Activated CD4-positive, alpha-beta T cell treated with anti-CD3 and anti-CD28 coated beads, Interleukin-2, Interleukin-4, amounts not matched to agents 100 ng/mL and 50 ng/mL, durations not matched to agents 16 hours and 8 hours (primary cell): ENCODE measurements around the gene GPR160.
"Not testable (repeated sequence)": the region's sequence is repeated elsewhere in the genome, so short reads cannot be mapped to it uniquely, and the experiment has no call there.

ENCODE experiments used
- DNase-seq: peaks from one replicate; pipeline ENCODE4 v3.0.0-alpha.2; 2020; ENCODE audit warnings: low spot score

The GPR160 gene

GRCh38 chr3:170111147-170111771, 73.5 kb downstream of the GPR160 start:
- no peak for DNase-seq

DNA sequence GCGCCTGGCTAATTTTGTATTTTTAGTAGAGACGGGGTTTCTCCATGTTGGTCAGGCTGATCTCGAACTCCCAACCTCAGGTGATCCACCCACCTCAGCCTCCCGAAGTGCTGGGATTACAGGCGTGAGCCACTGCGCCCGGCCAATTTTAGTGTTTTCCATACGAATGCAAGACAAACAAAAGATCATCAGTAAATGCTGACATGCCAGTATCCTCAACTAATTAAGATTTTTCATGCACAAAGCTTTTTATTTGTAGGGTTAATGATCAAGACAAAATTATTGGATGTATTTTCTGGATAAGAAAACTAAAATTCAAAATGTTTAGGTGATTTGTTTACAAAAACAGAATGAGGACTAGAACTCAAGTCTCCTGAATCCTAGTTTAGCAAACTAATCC, 76.4 kb downstream of the GPR160 start:
- DNase-seq, result not testable (repeated sequence)

DNA sequence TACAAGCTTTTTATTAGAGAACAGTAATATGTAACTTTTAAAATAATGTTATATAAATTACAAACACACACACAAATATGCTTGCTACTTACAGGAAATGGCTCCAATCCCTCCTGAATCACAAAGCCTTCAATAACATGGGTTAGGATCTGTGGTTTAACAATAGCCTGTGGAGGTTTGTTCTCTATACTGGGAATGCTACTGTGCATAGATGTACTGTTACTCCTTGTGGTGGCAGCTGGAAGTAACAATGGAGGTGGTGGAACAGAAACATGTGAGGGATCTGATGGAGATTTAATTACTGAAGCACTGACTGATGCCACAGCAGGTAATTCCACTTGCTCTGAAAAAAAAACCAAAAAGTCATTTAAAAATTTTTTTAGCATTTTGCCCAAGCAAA, 79.3 kb downstream of the GPR160 start:
- DNase-seq, result no peak

GRCh38 chr3:170128259-170128976, 90.6 kb downstream of the GPR160 start:
- DNase-seq, result peak; percentile 22

DNA sequence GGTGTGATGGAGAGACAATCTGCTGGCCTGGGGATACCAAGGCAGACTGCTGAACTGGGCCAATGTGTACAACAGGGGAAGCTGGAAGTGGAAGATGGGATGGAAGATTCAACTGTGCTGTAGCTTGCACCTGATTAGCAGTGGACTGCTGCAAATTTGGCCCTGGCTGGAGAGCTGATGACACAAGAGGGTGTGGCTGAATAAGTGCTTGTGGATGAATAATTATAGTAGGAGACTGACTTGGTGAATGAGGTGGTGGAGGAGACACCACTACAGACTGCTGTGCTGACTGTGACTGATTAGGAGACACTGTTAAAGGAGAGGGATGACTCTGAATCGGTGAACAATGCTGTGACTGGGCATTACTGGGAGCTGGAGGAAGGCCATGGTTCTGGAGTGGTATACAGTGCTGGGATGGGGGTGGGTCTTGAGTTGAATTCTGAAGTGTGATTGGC, 91.2 kb downstream of the GPR160 start:
- peak; percentile 40 for DNase-seq

GRCh38 chr3:170130532-170130931, 92.7 kb downstream of the GPR160 start:
- DNase-seq, result no peak

- no peak for DNase-seq
Measured at GRCh38 chr3:170132335-170132734, 94.5 kb downstream of the GPR160 start.
